Measurements from ENCODE around the gene SVEP1. TPM values are rescaled to one million over a fixed set of nuclear protein-coding genes. Genes with fewer than 3 reads are reported as not detected.

SVEP1 gene
- total RNA-seq, 2 experiments from 2014 or later, result not detected

- Mint-ChIP-seq H3K9me3 (no peaks in the 10 kb centered on the region), H3K4me3 (no peak overlapping the region), H3K27me3 (no peaks in the 10 kb centered on the region), H3K36me3 (ENCODE audit: low read depth) (no peaks in the 10 kb centered on the region), H3K27ac (no peak overlapping the region), H3K4me1 (no peaks in the 10 kb centered on the region)
- POLR2A ChIA-PET, result no interaction called here
- DNase-seq, result no peak
- CTCF ChIA-PET, result no interaction called here
Measured at GRCh38 chr9:110343551-110343950, 236.0 kb downstream of the SVEP1 start.

GRCh38 chr9:110340306-110340705 lies 239.2 kb downstream of the SVEP1 start:
- Mint-ChIP-seq H3K27ac (no peak overlapping the region), H3K27me3 (peaks cover 1% of the 10 kb centered on the region), H3K9me3 (no peaks in the 10 kb centered on the region), H3K4me3 (no peak overlapping the region), H3K36me3 (ENCODE audit: low read depth) (no peaks in the 10 kb centered on the region), H3K4me1 (no peaks in the 10 kb centered on the region)
- no peak for DNase-seq
- CTCF ChIA-PET, result no interaction called here
- POLR2A ChIA-PET, result no interaction called here

- Mint-ChIP-seq H3K9me3 (no peaks in the 10 kb centered on the region), H3K36me3 (ENCODE audit: low read depth) (no peaks in the 10 kb centered on the region), H3K27me3 (peaks cover 1% of the 10 kb centered on the region), H3K4me1 (no peaks in the 10 kb centered on the region), H3K27ac (no peak overlapping the region), H3K4me3 (no peak overlapping the region)
- POLR2A ChIA-PET, result no interaction called here
- CTCF ChIA-PET, result no interaction called here
- DNase-seq, result no peak
Measured at GRCh38 chr9:110338143-110338542, 241.4 kb downstream of the SVEP1 start.

GRCh38 chr9:110337727-110338126 lies 241.8 kb downstream of the SVEP1 start, which contains the start of gene TXNDC8:
TXNDC8 (minus strand) TSS chr9:110337863.
- ChIA-PET CTCF (no interaction called here), POLR2A (no interaction called here)
- Mint-ChIP-seq H3K36me3 (ENCODE audit: low read depth) (no peaks in the 10 kb centered on the region), H3K4me1 (no peaks in the 10 kb centered on the region), H3K27me3 (peaks cover 1% of the 10 kb centered on the region), H3K9me3 (no peaks in the 10 kb centered on the region), H3K4me3 (no peak within 1 kb of the TSS), H3K27ac (no peak within 1 kb of the TSS)
- DNase-seq, result no peak

DNA sequence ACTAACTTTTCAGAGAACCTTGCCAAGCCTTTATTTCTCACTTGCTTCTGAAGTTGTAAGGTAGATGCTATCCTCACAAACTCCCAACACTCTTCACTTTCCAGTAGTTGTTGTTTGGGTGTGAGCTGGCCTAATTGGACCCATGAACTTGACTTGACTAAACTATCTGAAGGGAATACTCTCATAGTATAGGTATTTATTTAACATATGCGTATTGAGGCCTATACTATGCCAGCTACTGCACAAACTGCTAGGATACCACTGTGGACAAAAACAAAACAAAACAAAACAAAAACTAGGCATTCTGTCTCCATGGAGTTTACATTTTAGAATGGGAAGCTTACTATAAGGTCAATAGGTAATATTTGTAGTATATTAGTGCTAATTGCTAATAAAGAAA lies 243.2 kb downstream of the SVEP1 start:
- Mint-ChIP-seq H3K36me3 (ENCODE audit: low read depth) (no peaks in the 10 kb centered on the region), H3K9me3 (no peaks in the 10 kb centered on the region), H3K27me3 (peaks cover 1% of the 10 kb centered on the region), H3K4me1 (no peaks in the 10 kb centered on the region), H3K27ac (no peak overlapping the region), H3K4me3 (no peak overlapping the region)
- ChIA-PET CTCF (no interaction called here), POLR2A (no interaction called here)
- no peak for DNase-seq

- H3K27ac Mint-ChIP-seq, result no peak overlapping the region
- H3K27me3 Mint-ChIP-seq, result peaks cover 5% of the 10 kb centered on the region
- ChIA-PET POLR2A (no interaction called here), CTCF (no interaction called here)
- no peak for DNase-seq
- no peaks in the 10 kb centered on the region for H3K36me3 Mint-ChIP-seq (ENCODE audit: low read depth)
- H3K4me1 Mint-ChIP-seq, result no peaks in the 10 kb centered on the region
- H3K9me3 Mint-ChIP-seq, result no peaks in the 10 kb centered on the region
- H3K4me3 Mint-ChIP-seq, result no peak overlapping the region
Measured at GRCh38 chr9:110334871-110335270, 244.7 kb downstream of the SVEP1 start.

- H3K36me3 Mint-ChIP-seq (ENCODE audit: low read depth), result no peaks in the 10 kb centered on the region
- H3K27ac Mint-ChIP-seq, result no peak overlapping the region
- peaks cover 5% of the 10 kb centered on the region for H3K27me3 Mint-ChIP-seq
- H3K9me3 Mint-ChIP-seq, result no peaks in the 10 kb centered on the region
- DNase-seq, result no peak
- H3K4me3 Mint-ChIP-seq, result no peak overlapping the region
- ChIA-PET POLR2A (no interaction called here), CTCF (no interaction called here)
- no peaks in the 10 kb centered on the region for H3K4me1 Mint-ChIP-seq
Measured at GRCh38 chr9:110334183-110334582, 245.4 kb downstream of the SVEP1 start.

DNA sequence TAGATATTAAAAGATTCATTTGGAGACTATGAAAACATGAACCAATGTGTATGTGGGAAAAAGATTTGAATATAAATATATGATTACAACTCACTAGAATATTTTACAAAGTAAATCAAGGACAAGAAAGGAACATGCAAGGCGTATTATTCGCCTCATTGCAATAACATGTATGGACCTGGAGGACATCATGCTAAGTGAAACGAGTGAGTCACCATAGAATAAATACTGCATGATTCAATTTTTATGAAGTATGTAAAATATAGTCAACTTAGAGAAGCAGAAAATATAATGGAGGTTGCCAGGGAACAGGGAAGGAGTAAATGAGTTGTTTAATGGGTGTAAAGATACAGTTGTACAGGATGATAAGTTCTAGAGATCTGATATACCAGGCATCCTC lies 246.8 kb downstream of the SVEP1 start:
- Mint-ChIP-seq H3K4me3 (no peak overlapping the region), H3K27ac (no peak overlapping the region), H3K27me3 (peaks cover 7% of the 10 kb centered on the region), H3K4me1 (no peaks in the 10 kb centered on the region), H3K36me3 (ENCODE audit: low read depth) (no peaks in the 10 kb centered on the region), H3K9me3 (no peaks in the 10 kb centered on the region)
- POLR2A ChIA-PET, result no interaction called here
- DNase-seq, result no peak
- CTCF ChIA-PET, result no interaction called here

- no peak overlapping the region for H3K4me3 Mint-ChIP-seq
- no peak for DNase-seq
- no peaks in the 10 kb centered on the region for H3K36me3 Mint-ChIP-seq (ENCODE audit: low read depth)
- no peaks in the 10 kb centered on the region for H3K4me1 Mint-ChIP-seq
- H3K27ac Mint-ChIP-seq, result no peak overlapping the region
- no peaks in the 10 kb centered on the region for H3K9me3 Mint-ChIP-seq
- POLR2A ChIA-PET, result no interaction called here
- H3K27me3 Mint-ChIP-seq, result peaks cover 5% of the 10 kb centered on the region
- CTCF ChIA-PET, result no interaction called here
Measured at GRCh38 chr9:110330484-110331105, 248.9 kb downstream of the SVEP1 start.

- H3K27ac Mint-ChIP-seq, result no peak overlapping the region
- DNase-seq, result no peak
- no peak overlapping the region for H3K4me3 Mint-ChIP-seq
- ChIA-PET CTCF (no interaction called here), POLR2A (no interaction called here)
- no peaks in the 10 kb centered on the region for H3K36me3 Mint-ChIP-seq (ENCODE audit: low read depth)
- H3K9me3 Mint-ChIP-seq, result no peaks in the 10 kb centered on the region
- no peaks in the 10 kb centered on the region for H3K4me1 Mint-ChIP-seq
- H3K27me3 Mint-ChIP-seq, result peaks cover 5% of the 10 kb centered on the region
Measured at GRCh38 chr9:110329639-110330230, 249.8 kb downstream of the SVEP1 start.

DNA sequence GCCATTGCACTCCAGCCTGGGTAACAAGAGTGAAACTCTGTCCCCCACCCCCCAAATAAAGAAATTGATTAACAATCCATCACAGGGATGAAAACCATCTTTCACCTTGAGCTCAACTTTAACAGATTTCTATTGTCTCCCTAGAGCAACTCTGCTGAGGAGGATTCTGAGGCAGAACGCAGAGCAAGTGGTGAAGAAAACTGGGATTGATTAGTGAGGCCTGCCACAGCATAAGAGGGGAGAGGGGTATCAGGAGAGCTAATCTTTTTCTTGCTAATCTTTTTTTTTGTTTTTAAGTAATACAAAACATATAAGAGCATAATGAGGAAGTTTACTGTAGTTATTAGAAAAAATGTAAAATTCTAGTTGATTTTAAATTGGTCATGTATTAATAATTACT lies 250.8 kb downstream of the SVEP1 start:
- ChIA-PET CTCF (no interaction called here), POLR2A (no interaction called here)
- Mint-ChIP-seq H3K27ac (no peak overlapping the region), H3K27me3 (peaks cover 5% of the 10 kb centered on the region), H3K4me3 (no peak overlapping the region), H3K36me3 (ENCODE audit: low read depth) (no peaks in the 10 kb centered on the region), H3K4me1 (no peaks in the 10 kb centered on the region), H3K9me3 (no peaks in the 10 kb centered on the region)
- no peak for DNase-seq

- no peaks in the 10 kb centered on the region for H3K4me1 Mint-ChIP-seq
- no peak overlapping the region for H3K27ac Mint-ChIP-seq
- CTCF ChIA-PET, result no interaction called here
- DNase-seq, result no peak
- no peaks in the 10 kb centered on the region for H3K9me3 Mint-ChIP-seq
- no peaks in the 10 kb centered on the region for H3K36me3 Mint-ChIP-seq (ENCODE audit: low read depth)
- peaks cover 5% of the 10 kb centered on the region for H3K27me3 Mint-ChIP-seq
- H3K4me3 Mint-ChIP-seq, result no peak overlapping the region
- POLR2A ChIA-PET, result no interaction called here
Measured at GRCh38 chr9:110327716-110328115, 251.8 kb downstream of the SVEP1 start.

DNA sequence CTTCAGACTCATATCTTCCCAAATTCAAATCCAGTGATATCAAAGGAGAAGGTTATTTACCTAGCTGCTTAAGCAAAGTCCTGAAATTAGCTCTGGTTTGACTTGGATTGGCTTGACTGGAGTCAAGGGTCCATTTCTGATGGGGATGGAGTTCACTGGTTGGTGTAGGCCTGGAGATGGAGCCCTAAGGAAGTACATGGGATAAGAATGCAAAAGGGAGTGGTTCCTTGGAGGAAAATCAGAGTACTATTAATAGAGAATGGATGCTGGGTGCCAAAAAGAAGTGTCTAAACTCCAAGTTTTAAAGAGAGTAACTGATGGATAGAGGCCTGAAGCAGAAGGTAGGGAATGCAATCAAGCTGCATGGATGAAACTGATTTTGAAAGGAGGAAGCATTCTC lies 255.7 kb downstream of the SVEP1 start:
- Mint-ChIP-seq H3K27me3 (peaks cover 5% of the 10 kb centered on the region), H3K4me3 (no peak overlapping the region), H3K9me3 (no peaks in the 10 kb centered on the region), H3K27ac (no peak overlapping the region), H3K36me3 (ENCODE audit: low read depth) (no peaks in the 10 kb centered on the region), H3K4me1 (no peaks in the 10 kb centered on the region)
- DNase-seq, result no peak
- CTCF ChIA-PET, result interaction anchor here (0.6 kb wide), 1 partner anchor 142 kb away, joined by 4 read pairs; no protein-coding TSS in a partner anchor
- POLR2A ChIA-PET, result interaction anchor here (1.1 kb wide), 1 partner anchor 17 kb away, joined by 3 read pairs; no protein-coding TSS in a partner anchor

DNA sequence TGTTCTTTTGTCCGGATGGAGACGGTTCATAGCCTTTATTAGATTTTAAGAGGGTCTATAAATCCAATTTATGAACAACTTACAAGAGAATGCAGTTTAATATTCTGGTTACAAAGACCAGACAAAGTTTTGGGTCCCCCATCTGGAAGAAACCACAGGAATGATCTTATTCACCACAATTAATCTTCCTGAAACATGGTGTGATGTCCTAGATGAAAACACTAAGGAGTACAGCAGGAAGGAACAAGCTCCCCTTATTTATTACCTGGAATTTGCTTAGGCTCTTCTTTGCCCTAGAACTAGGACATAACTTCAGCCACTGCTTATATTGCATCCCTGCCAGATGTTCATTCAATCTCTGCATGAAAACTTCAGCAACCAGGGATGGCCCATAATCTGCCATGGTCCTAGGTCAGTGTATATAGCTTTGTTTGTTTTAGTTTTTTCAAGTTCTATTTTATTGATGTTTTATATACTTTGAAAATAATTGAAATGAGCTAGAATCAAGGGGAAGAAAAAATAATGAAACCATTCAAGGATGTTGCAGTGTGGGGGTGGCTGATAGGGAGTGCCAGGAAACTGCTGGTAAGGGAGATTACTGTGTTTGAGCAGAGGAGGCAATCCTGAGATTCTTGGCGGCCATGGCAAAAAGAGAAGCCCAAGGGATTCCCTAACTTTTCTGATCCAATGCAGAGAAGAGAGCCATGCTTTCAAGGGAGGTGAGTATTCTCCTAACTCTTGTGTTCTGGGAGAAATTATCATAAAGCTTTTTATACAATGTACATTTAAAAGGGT lies 258.7 kb downstream of the SVEP1 start:
- DNase-seq, result no peak
- Mint-ChIP-seq H3K27ac (no peak overlapping the region), H3K4me1 (no peaks in the 10 kb centered on the region), H3K27me3 (peaks cover 4% of the 10 kb centered on the region), H3K36me3 (ENCODE audit: low read depth) (no peaks in the 10 kb centered on the region), H3K9me3 (no peaks in the 10 kb centered on the region), H3K4me3 (no peak overlapping the region)
- ChIA-PET CTCF (no interaction called here), POLR2A (no interaction called here)
